DOHH2 (cell line): ENCODE results near the gene FAM171A1.

Experiments used
- EZH2phosphoT487 ChIP-seq: fragments of 200-600 bp; sonication (generic); IDR thresholded peaks from 2 replicates; pipeline ENCODE4 v1.6.1; 2017; ENCODE audit warnings: borderline replicate concordance, mild to moderate bottlenecking, antibody characterized with exemption, low read length, moderate library complexity, mixed read lengths
- TF ChIP-seq, protein P1 (sequence below): fragments of 200-600 bp; sonication (generic); IDR thresholded peaks from one replicate; pipeline ENCODE4 v1.5.1; 2014; ENCODE audit warnings: antibody characterized with exemption, mild to moderate bottlenecking, low read depth, low read length; ENCODE audit not compliant: poor library complexity, severe bottlenecking

- TF ChIP-seq, protein P1, sequence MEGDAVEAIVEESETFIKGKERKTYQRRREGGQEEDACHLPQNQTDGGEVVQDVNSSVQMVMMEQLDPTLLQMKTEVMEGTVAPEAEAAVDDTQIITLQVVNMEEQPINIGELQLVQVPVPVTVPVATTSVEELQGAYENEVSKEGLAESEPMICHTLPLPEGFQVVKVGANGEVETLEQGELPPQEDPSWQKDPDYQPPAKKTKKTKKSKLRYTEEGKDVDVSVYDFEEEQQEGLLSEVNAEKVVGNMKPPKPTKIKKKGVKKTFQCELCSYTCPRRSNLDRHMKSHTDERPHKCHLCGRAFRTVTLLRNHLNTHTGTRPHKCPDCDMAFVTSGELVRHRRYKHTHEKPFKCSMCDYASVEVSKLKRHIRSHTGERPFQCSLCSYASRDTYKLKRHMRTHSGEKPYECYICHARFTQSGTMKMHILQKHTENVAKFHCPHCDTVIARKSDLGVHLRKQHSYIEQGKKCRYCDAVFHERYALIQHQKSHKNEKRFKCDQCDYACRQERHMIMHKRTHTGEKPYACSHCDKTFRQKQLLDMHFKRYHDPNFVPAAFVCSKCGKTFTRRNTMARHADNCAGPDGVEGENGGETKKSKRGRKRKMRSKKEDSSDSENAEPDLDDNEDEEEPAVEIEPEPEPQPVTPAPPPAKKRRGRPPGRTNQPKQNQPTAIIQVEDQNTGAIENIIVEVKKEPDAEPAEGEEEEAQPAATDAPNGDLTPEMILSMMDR, result no peak
- TF ChIP-seq EZH2phosphoT487, result no peak
Observed at GRCh38 chr10:15373199-15373598, 2.1 kb upstream of the FAM171A1 start.
